ENCODE results near the gene MUC4.

The MUC4 gene

DNA sequence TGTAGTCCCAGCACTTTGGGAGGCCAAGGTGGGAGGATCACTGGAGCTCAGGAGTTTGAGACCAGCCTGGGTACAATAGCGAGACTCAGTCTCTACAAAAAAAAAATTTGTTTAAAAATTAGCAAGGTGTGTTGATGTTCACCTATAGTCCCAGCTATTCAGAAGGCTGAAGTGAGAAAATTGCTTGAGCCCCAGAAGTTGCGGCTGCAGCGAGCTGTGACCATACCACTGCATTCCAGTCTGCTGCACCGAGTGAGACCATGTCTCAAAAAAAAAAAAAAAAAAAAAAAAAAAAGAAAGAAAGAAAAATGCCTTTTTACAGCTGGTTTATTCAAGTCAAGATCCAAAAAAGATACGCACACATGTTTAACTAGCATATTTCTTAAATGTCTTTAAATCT, 108.0 kb downstream of the MUC4 start:
- Mint-ChIP-seq H3K4me3 (no peak overlapping the region), H3K27me3 (no peaks in the 10 kb centered on the region), H3K9me3 (no peaks in the 10 kb centered on the region), H3K27ac (no peak overlapping the region), H3K4me1 (no peaks in the 10 kb centered on the region), H3K36me3 (peaks cover 2% of the 10 kb centered on the region)

GRCh38 chr3:195701042-195701915, 110.5 kb downstream of the MUC4 start:
- no peak overlapping the region for H3K4me3 Mint-ChIP-seq
- peaks cover 13% of the 10 kb centered on the region for H3K36me3 Mint-ChIP-seq
- no peak overlapping the region for H3K27ac Mint-ChIP-seq
- no peaks in the 10 kb centered on the region for H3K27me3 Mint-ChIP-seq
- H3K4me1 Mint-ChIP-seq: no peaks in the 10 kb centered on the region
- H3K9me3 Mint-ChIP-seq: no peaks in the 10 kb centered on the region

DNA sequence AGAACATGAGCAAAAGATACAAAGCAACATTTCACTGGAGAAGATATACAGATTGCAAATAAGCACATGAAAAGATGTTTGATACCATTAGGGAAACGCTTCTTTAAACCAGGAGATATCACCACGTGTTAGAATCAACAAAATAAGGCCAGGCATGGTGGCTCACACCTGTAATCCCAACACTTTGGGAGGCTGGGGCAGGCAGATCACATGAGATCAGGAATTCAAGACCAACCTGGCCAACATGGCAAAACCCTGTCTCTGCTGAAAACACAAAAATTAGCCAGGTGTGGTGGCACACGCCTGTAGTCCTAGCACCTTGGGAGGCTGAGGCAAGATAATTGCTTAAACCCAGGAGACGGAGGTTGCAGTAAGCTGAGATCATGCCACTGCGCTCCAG, 111.4 kb downstream of the MUC4 start:
- Mint-ChIP-seq H3K27ac (no peak overlapping the region), H3K27me3 (no peaks in the 10 kb centered on the region), H3K4me1 (no peaks in the 10 kb centered on the region)

DNA sequence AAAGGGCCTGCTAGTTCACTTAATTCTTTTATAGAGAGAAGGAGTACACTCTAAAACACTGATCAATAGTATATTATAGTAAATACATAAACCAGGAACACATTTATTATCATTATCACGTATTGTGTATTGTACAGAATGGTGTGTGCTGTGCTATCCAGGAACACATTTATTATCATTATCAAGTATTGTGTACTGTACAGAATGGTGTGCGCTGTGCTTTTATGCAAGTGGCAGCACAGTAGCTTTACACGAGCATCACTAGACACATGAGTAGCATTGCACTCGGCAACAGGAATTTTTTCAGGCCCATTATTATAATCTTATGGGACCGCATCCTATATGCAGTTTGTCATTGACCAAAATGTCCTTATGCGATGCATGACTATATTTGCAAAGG, 111.9 kb downstream of the MUC4 start:
- no peaks in the 10 kb centered on the region for H3K27me3 Mint-ChIP-seq
- H3K4me1 Mint-ChIP-seq: no peaks in the 10 kb centered on the region
- no peaks in the 10 kb centered on the region for H3K9me3 Mint-ChIP-seq
- H3K27ac Mint-ChIP-seq: no peak overlapping the region
- H3K36me3 Mint-ChIP-seq: peaks cover 16% of the 10 kb centered on the region
- no peak overlapping the region for H3K4me3 Mint-ChIP-seq

More for the DNA sequence above, 111.4 kb downstream of the MUC4 start:
- no peaks in the 10 kb centered on the region for H3K9me3 Mint-ChIP-seq
- peaks cover 14% of the 10 kb centered on the region for H3K36me3 Mint-ChIP-seq
- no peak overlapping the region for H3K4me3 Mint-ChIP-seq

DNA sequence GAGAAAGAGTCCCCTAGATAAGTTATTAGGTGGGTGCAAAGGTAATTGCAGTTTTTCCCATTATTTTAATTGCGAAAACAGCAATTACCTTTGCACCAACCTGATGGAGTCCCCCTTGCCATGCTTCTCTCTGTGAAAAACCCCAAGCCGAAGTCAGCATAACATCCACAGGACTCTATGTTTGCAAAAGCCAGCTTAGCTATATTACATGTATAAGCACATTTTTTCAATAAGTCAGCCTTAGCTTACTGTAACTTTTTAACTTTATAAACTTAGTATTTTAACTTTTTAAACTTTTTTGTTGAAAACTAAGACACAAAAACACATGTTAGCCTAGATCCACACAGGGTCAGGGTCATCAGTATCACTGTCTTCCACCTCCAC, 112.3 kb downstream of the MUC4 start:
- no peaks in the 10 kb centered on the region for H3K4me1 Mint-ChIP-seq
- H3K27me3 Mint-ChIP-seq: no peaks in the 10 kb centered on the region
- no peak overlapping the region for H3K27ac Mint-ChIP-seq
- H3K36me3 Mint-ChIP-seq: peaks cover 16% of the 10 kb centered on the region
- no peak overlapping the region for H3K4me3 Mint-ChIP-seq
- H3K9me3 Mint-ChIP-seq: no peaks in the 10 kb centered on the region

- Mint-ChIP-seq H3K36me3 (peaks cover 19% of the 10 kb centered on the region), H3K27me3 (no peaks in the 10 kb centered on the region), H3K4me1 (no peaks in the 10 kb centered on the region), H3K9me3 (no peaks in the 10 kb centered on the region), H3K27ac (peak overlapping the region; percentile 3), H3K4me3 (no peak overlapping the region)
Observed at GRCh38 chr3:195698647-195699387, 112.9 kb downstream of the MUC4 start.

DNA sequence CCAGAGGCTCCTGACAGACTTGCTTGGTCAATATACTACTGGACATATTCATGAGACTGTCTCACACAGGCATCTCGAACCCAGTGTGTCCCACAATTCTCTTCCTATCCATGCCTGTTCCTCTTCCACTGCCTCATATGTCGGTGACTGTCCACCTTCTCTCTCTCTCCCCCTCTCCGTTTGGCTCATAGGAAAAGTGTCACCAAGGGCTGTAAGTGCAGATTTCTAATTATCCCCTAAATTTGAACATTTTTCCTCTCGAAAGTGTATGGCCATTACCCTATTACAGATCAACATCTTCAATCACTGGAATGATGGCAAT, 113.4 kb downstream of the MUC4 start:
- Mint-ChIP-seq H3K4me1 (no peaks in the 10 kb centered on the region), H3K27ac (no peak overlapping the region), H3K9me3 (no peaks in the 10 kb centered on the region), H3K4me3 (no peak overlapping the region), H3K27me3 (no peaks in the 10 kb centered on the region), H3K36me3 (peaks cover 23% of the 10 kb centered on the region)

- Mint-ChIP-seq H3K4me1 (no peaks in the 10 kb centered on the region), H3K27ac (peak overlapping the region; percentile 46), H3K27me3 (no peaks in the 10 kb centered on the region), H3K9me3 (no peaks in the 10 kb centered on the region), H3K4me3 (no peak overlapping the region), H3K36me3 (peaks cover 23% of the 10 kb centered on the region)
Observed at GRCh38 chr3:195697582-195698324, 114.0 kb downstream of the MUC4 start.

Measured in activated naive CD4-positive, alpha-beta T cell treated with anti-CD3 and anti-CD28 coated beads, Interleukin-2, amount 50 U/mL, for 24 hours (primary cell).